ENCODE data around the gene TSEN15.

The TSEN15 gene

GRCh38 chr1:184056921-184057555 is 5.5 kb downstream of the TSEN15 start:
- TF ChIP-seq POU6F1 (CRISPR knock-in tag; IDR thresholded peaks at IDR 0.05; ENCODE audit: borderline replicate concordance, low read depth) = peak; percentile 82; the same call in 1 of the 2 replicates
- no peak for TF ChIP-seq TSHZ2 (CRISPR knock-in tag; IDR thresholded peaks at IDR 0.05)
- no peak for TF ChIP-seq ZFP3 (CRISPR knock-in tag; IDR thresholded peaks at IDR 0.05)
- ATAC-seq = peak; percentile 87

- no peak for TF ChIP-seq ZNF565 (CRISPR knock-in tag; conservative IDR thresholded peaks at IDR 0.05; ENCODE audit: low read depth)
- TF ChIP-seq CSDC2 (CRISPR knock-in tag; IDR thresholded peaks at IDR 0.05) = no peak
- TF ChIP-seq ESRRG (CRISPR knock-in tag; IDR thresholded peaks at IDR 0.05) = no peak
- TF ChIP-seq GLIS3 (CRISPR knock-in tag; IDR thresholded peaks at IDR 0.05) = no peak
- TF ChIP-seq CREB5 (CRISPR knock-in tag; IDR thresholded peaks at IDR 0.05; ENCODE audit: low read depth) = no peak
- no peak for TF ChIP-seq CSRNP3 (CRISPR knock-in tag; IDR thresholded peaks at IDR 0.05)
- no peak for TF ChIP-seq PATZ1 (CRISPR knock-in tag; IDR thresholded peaks at IDR 0.05; ENCODE audit: borderline replicate concordance)
- no peak for TF ChIP-seq TCF4 (CRISPR knock-in tag; IDR thresholded peaks at IDR 0.05; ENCODE audit: borderline replicate concordance)
- no peak for TF ChIP-seq RARB (CRISPR knock-in tag; IDR thresholded peaks at IDR 0.05)
- TF ChIP-seq POU6F1 (CRISPR knock-in tag; IDR thresholded peaks at IDR 0.05; ENCODE audit: borderline replicate concordance, low read depth) = no peak
- TF ChIP-seq ISL1 (CRISPR knock-in tag; IDR thresholded peaks at IDR 0.05) = no peak
- no peak for TF ChIP-seq BACH2 (CRISPR knock-in tag; IDR thresholded peaks at IDR 0.05; ENCODE audit: borderline replicate concordance)
- no peak for ATAC-seq
These were observed 8.4 kb downstream of the TSEN15 start for GRCh38 chr1:184059887-184060286.

GRCh38 chr1:184060316-184060715 is 8.8 kb downstream of the TSEN15 start:
- no peak for ATAC-seq
- no peak for TF ChIP-seq ESRRG (CRISPR knock-in tag; IDR thresholded peaks at IDR 0.05)
- TF ChIP-seq BACH2 (CRISPR knock-in tag; IDR thresholded peaks at IDR 0.05; ENCODE audit: borderline replicate concordance) = no peak
- TF ChIP-seq RARB (CRISPR knock-in tag; IDR thresholded peaks at IDR 0.05) = no peak

- ATAC-seq = peak; percentile 56
- TF ChIP-seq CSDC2 (CRISPR knock-in tag; IDR thresholded peaks at IDR 0.05) (no peak), ZNF565 (CRISPR knock-in tag; conservative IDR thresholded peaks at IDR 0.05; ENCODE audit: low read depth) (no peak), ARNTL (CRISPR knock-in tag; IDR thresholded peaks at IDR 0.05; ENCODE audit: borderline replicate concordance, low read depth) (no peak), RARB (CRISPR knock-in tag; IDR thresholded peaks at IDR 0.05) (0 out of 2 replicates have a peak, but pooled peaks have one; percentile 50), TSHZ2 (CRISPR knock-in tag; IDR thresholded peaks at IDR 0.05) (no peak), ZNF8 (CRISPR knock-in tag; IDR thresholded peaks at IDR 0.05) (no peak), TCF4 (CRISPR knock-in tag; IDR thresholded peaks at IDR 0.05; ENCODE audit: borderline replicate concordance) (no peak), SNAI2 (CRISPR knock-in tag; IDR thresholded peaks at IDR 0.05) (no peak), CSRNP3 (CRISPR knock-in tag; IDR thresholded peaks at IDR 0.05) (no peak), ZFP30 (CRISPR knock-in tag; IDR thresholded peaks at IDR 0.05) (no peak)
These were observed 10.0 kb downstream of the TSEN15 start for GRCh38 chr1:184061396-184062003.

Measured in SK-N-SH treated with all-trans-retinoic acid at 6 μM for 48 hours (cell line).